Skin epidermis (tissue), 12 donors: Measurements from ENCODE around the gene GNB1L.

ENCODE experiments used
- H3K27ac ChIP-seq, 21 experiments: fragments of 200-600 bp; sonication (generic) in 11 of 21; one replicate each; pipeline ENCODE4 v1.5.0; 2020; ENCODE audit warnings: mild to moderate bottlenecking in 3 of 21, inconsistent platforms in 2 of 21, moderate library complexity in 2 of 21
- H3K4me3 ChIP-seq, 7 experiments: fragments of 200-600 bp; sonication (generic) in 2 of 7; one replicate each; pipeline ENCODE4 v1.5.0; 2020; ENCODE audit warnings: inconsistent platforms in 2 of 7, mild to moderate bottlenecking in 2 of 7, moderate library complexity in 1 of 7

Gene GNB1L

DNA sequence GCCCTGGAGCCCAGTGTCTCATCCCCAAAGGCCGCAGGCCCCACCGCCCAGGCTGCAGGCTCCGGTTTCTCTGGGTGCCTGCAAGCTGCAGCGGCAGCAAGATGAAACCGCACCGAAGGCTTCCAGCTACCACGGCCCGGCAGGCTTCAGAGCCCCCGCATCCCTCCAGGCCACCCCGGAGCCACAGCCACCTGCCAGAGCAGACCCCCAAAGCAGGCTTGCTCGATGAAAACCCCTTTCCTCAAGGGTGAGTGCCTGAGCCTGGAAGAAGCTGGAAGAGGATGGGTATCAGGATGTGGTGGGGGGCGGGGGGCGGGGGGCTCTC, 24.5 kb upstream of the GNB1L start:
- Histone ChIP-seq H3K27ac (peak overlapping the region in 3 of 21 experiments; percentile 28 to 62 (median 33)), H3K4me3 (no peak overlapping the region)

DNA sequence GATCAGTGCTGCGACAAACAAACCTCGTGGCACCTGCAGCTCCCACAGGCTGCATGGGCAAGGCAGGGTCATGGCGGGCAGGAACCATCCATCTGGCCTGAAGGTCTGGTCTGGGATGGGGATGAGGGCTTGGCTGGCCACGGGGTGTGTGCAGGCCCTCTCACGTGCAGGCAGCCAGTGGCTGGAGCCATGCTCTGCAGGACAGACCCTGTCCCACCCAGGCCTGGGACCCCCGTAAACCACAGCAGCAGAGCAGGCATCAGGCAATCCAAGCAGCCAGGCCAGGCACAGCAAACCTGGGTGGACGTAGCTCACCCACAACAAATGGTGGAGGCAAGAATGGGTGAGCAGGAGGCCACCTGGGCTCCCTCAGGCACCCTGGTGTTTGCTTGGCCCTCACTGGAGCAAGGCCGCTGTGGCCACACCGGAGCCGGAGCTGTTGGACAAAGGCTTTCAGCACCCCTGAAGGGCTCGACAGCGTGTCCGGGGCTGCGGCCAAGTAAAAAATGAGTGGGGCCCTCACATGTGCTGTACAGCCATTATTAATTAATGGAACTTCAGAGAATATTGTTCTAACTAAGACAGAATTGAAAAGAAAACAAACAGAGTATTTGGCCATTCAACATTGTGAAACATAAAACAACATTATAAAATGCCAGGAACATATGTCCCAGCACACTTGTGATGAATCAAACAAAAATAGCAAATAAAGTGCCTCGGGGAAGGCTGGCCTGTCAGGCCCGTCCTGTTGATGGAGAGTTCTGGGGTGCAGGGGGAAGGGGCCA, 24.0 kb upstream of the GNB1L start:
- peak overlapping the region in 2 of 21 experiments; percentile 33 to 62 for H3K27ac ChIP-seq
- no peak overlapping the region for H3K4me3 ChIP-seq

DNA sequence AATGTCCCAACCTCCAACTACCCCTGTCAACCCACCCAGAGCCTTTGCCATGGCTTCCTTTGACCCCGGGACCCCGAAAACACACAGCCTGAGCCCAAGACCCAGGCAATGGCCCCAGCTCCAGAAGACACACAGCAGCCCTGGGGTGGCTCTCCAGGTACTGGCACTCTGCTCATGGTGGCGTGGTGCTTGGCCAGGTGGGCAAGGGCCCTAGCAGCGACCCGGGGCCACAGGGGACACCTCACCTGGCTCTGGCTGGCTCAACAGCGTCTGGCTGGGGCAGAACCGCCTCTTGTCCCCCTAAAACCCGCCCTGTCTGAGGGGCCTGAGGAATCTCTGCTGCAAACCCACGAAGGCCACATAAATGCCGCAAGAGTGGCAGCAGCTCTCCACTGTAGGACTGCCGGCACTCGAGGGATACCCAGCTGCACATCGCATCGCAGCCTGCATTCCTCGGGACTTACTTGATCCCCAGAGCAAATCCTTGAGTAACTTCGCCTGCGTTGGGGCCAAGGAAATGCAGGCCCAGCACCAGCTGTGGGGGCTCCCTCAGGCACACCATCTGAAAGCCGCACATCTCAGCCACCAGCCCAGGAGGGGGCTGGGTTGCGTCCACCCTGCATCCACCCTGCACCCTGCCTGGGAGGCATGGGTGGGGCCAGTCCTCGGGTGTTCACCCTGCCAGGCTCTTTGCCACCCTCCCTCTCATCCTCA, 23.1 kb upstream of the GNB1L start:
- Histone ChIP-seq H3K27ac (peak overlapping the region in 1 of 21 experiments; percentile 10), H3K4me3 (no peak overlapping the region)

DNA sequence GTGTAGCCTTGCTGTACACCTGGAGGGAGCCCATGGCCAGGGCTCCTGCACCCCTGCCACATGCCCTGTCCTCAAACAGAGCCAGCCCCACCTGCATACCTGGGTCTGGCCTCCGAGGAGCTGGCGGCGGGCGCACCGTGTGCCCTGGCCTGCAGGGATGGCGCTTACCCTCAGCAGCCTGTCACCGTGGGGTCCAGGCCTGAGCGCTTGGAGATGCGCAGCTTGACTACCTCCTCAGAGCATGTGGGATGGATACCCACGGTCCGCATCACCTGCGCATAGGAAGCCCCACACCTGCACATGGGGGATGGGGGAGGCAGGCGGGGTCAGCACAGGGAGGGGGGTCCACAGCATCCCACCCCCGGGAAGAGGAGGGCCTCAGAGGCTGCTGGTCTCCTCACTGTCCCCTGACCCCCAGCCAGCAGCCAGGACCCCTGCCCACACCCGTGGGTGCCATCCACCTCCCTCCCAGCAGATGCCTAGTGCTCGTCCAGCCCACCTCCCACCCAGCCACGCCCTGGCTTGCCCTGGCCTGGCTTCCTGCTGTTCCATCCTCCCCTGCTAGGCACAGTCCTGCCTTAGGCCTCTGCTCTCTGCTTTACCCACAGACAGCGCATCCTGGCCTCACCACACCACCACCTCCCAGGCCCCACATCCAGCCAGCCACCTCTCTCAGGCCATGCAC, 22.4 kb upstream of the GNB1L start:
- H3K4me3 ChIP-seq: no peak overlapping the region
- H3K27ac ChIP-seq: no peak overlapping the region

DNA sequence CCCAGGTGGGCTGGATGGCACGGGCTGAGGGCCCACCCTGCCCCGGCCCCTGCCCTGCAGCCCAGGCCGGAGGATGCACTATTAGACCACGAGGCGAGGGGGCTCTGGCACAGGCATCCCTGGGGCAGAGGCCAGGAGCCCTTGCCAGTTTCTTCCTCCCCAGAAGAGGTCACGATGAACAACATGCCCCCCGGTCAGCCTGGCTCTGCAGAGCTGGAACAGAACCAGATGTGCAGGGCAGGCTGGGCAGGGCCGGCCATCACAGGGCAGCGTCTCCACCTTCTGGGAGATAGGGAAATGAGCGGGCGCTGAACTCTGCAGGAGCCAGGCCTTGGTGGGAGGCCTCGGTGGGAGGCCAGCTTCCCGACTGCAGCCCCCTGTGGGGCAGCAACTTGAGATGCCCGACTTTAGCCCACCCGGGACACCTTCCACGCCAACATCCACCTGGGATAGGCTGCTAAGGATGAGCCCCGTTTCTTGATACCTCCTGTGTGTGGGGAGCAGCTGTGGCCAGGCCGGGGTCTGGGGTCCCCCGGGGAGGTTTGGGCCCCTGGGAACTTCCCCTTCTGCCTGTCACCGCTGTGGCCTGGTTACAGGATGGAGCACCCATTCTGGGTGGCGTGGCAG, 21.8 kb upstream of the GNB1L start:
- no peak overlapping the region for H3K27ac ChIP-seq
- no peak overlapping the region for H3K4me3 ChIP-seq

DNA sequence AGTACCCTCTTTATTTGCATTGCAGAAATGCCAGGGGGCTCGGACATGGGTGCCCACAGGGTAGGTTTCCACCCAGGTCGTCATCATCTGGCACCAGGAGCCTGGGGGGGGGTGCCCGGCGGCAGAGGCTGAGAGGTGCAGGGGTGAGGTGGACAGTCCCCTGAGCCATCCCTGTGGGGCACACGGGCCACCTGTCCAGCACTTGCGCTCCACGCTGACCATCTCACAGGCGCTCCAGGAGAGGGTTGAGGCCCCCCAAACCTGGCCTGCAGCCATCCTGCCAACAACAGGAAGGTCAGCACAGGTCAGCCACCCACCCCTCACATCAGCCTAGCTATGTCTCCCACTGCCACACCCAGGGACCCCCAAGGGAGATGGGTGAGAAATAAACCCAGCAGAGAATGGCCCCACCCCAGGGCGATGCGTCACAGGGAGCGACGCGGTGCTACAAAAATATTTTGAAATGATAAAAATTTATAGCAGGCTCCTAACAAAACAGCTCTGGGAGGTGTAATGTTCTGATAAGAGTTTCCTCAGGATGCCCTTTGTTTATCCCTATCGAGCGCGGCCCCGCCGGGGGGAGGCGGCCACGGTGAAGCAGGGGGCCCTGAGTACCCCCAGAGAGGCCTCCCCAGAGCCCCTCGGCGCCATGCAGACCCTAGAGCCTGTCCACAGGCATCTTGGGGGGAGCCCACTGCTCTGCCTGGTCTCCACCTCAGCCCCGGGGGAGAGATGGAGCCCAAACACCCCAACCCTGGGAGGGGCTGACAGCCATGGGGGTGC, 21.0 kb upstream of the GNB1L start:
- Histone ChIP-seq H3K4me3 (no peak overlapping the region), H3K27ac (peak overlapping the region in 9 of 21 experiments; percentile 25 to 78 (median 61))

DNA sequence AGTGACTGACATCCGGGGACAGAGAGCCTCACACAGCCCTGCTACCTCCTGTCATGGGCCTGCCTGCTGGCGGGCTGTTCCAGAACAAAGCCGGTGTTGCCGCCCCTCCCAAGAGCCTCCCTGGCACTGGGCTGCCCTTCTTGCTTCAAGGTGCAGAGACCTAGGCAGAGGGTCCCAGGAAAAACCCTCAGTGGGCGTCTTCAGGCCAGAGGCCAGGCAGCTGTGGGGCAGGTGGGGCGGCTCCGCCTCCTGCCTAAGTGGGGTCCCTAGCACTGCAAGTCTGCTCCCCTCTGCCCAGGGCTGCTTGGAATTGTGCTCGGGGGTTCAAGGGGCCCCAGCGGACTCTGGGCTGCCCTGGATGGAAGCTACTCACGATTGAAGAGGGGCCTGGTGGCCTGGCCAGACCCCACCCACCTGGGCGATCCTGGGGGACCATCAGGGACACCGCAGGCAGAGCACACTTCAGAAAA, 20.4 kb upstream of the GNB1L start:
- Histone ChIP-seq H3K4me3 (no peak overlapping the region), H3K27ac (peak overlapping the region in 16 of 21 experiments; percentile 25 to 78 (median 60))

DNA sequence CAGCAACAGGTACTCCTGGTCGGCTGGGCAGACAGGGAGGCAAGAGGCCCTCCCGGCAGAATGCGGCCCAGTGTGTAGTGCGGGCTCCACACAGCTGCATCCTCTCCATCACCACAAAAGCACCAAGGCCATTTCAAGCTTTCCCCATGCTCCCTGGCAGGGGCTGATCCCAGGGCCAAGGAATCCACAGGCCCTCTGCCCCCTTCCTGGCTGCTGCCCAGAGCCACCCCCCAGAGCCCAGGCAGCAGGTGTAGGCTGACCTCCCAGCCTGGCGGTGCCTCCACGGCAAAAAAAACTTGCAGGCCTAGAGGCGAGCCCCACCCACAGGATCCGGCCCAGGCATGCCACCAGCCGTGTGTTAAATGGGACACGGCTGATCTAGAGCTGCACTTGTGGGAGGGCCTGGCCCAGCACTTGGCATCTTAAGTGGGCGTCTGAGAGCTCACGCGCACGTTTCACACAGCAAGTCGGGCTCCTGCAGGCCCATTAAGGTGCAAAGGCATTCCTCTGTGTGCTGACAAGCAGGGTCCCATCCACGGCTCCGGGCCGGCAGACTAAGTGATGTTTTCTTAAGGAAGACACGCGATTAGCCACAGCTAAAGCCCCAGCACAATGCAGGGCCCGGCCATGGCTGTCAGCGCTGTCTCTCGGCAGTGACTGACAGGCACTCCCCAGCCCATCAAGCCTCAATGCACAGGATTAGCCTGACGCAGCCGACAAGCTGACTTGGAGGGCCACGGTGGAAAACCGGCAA, 19.8 kb upstream of the GNB1L start:
- Histone ChIP-seq H3K27ac (peak overlapping the region in 16 of 21 experiments; percentile 25 to 78 (median 60)), H3K4me3 (no peak overlapping the region)

DNA sequence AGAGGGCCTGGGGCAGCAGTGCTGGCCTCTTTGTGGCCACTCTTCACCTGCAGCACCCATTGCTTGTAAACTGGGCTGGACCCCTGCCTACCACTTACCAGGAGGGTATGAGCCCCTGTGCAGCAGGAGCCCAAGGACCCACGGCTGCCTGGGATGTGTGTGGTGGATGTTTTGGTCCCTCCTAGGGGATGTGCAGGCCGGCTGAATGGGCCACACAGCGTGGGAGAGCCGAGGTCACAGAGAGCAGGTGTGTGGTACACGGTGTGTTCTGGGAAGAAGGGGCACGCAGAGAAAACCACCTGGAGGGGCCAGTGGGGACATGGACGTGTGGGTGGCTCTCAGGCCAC, 19.3 kb upstream of the GNB1L start:
- peak overlapping the region in 13 of 21 experiments; percentile 34 to 78 (median 61) for H3K27ac ChIP-seq
- H3K4me3 ChIP-seq: no peak overlapping the region

DNA sequence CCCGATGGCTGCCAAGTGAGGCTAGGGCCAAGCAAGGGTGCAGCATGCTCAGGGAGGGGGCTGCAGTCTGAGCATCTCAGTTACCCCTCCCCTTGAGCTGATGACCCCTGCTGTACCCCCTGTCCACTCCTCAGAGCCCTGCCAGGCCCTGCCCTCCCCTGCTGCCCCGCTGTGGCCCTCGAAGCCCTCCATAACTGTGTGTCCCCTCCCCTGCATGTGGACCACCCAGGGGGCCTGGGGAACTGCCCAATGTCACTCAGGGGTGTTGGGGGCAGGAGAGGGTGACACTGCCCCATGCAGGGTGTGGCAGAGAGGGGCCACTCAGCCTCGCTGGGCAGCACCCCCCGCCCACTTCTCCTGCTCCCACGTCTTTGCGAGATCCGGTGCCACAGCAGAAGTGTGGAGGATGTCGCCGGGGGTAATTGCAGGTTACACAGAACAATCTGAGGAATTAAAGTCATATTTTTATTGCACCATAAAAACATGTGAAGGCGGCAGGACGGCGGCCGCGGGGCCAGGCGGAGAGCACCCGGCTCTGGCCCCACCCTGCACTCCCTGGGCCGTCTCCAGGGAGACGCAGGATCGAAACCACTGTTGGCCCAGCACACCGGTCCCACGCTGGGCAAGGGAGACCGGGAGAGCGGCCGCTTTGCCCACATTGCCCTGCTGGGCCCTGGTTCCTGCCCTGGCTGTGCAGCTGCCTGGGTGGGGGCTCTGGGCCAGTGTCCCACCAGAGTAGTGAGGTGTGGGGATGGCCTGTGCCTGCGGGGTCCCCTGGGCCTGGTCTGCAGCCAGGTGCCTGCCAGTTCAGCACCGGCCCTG, 18.7 kb upstream of the GNB1L start:
- Histone ChIP-seq H3K4me3 (no peak overlapping the region), H3K27ac (peak overlapping the region in 4 of 21 experiments; percentile 34 to 73 (median 56))

DNA sequence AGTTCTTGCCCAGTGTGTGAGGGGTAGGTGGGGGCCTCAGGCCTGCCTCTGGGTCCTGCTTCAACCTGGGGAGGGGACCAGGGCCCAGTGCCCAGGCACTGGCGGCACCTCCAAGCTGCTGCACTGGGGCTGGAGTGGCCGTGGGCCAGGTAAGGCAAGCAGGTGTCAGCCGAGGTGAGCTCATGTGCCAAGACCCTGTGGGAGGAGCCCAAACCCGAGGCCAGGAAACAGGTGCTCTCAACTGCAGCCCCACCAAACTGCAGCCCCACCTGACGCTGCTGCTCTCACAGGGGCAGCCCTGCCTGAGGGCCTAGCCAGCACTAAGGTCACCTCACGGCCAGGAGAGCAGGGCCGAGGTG, 18.1 kb upstream of the GNB1L start:
- H3K27ac ChIP-seq: no peak overlapping the region
- H3K4me3 ChIP-seq: no peak overlapping the region

DNA sequence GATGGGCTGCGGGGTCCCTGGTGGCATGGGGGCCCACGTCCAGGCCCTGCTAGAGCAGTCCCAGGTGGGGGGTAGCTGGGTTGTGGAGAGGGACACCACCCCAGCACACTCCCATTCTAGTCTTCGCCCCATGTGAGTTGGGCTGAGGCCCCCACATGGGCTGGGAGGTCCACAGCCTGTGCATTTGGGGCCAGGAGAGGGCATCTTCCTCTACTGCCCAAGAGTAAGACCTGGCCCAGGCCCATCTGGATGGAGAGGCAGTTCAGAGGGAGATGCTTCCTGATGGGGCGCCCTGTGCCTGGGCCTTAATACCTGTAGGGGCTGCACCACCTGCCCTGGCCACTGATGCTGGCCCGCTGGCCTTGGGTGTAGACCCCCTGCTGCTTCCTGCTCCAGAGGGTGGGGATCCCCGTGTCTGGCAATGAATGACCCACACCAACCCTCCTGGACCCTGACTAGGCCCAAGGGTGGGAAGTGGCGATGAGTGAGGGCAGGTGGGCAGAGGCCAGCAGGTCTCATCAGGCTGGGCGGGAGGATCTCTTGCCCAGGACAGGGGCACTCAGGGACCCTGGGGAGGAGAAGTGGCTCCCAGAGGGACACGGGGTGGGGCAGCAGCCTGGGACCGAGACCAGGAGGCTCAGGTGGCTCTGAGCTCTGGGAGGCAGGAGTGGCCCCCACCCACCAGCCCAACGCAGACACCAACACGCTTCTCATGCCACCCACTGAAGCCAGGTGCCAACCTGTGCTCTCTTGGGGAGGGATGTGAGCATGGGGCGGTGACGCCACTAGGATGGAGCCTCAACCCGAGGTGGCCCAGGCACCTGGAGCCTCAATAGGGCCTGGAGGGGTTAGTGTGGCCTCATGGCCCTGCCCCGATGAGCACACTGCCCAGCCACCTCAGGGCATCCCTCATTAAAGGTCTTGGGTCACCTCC, 17.4 kb upstream of the GNB1L start:
- Histone ChIP-seq H3K4me3 (no peak overlapping the region), H3K27ac (no peak overlapping the region)

DNA sequence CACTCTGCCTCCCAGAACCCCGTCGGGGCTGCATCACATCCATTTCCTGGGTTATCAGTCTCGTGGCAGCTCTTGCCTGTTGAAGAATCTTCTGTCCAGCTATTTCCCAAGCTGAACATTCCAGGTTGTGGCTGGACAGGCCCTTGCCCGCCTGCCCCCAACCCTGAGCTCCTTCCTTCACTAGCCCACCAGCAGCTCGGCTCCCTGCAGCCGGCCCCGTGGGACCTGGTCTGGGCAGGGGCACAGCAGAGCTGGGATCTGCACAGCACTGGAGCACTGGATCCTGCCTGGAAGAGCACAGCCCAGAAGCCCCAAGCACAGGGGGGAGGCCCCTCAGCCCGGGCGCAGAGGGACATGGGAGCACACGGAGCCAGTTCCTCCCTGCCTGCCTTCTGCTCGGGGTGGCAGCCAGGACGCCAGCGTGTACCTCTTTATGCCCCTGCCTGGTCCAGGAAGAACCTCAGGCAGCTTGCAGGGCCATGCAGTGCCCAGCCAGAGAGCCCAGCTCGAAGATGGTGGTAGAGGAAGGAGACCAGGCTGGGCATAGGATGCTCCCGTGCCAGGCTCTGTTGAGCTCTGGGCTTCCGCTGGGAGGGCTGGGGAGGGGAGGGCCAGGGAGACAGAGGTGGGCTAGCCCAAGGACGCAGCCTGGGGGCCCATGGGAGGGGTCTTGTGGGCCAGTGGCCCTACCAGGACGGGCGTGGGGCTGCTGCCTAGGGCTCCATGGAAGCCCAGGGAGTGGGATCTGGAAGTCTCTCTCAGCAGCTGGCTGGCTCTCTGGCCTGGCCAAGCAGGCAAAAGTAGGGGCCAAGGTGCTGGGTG, 16.6 kb upstream of the GNB1L start:
- H3K27ac ChIP-seq: no peak overlapping the region

DNA sequence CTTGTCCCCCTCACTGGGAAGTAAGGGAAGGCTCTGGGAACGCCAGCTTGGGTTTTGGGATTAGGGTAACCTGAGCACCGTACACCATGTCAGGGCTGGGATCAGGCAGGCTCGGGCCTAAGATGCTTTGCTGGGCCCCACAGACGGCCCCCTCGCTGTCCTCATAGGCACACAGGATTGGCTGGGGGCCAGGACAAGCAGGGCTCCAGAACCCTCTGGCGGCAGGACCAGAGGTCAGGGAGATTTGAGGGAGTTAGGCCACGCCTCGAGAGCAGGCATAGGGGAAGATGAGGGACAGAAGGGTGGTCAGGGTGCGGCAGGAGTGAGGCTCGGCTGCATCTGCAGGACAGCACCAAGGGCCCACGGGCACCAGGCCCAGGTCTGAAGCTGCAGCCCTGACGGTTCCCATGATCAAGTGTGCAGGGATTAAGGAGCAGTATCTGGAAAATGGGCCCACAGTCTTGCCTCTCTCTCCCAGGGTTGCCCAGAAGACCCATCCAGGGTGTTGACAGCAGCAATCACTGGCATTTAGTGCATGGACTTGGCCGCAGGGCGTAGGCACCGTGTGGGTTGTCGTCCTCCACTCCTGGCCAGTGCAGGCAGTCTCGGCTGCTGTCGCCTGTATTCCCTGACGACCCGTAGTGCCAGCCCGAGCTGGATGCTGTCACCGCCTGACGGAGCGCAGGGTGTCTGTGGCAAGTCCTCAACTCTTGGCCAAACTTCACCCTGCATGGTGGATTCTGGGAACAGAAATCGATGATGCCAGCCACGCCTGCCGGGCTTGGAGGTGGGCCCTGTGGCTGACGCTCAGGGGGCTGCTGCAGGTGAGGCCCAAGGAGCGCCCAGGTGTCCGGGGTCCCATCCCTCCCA, 15.7 kb upstream of the GNB1L start:
- Histone ChIP-seq H3K4me3 (no peak overlapping the region), H3K27ac (no peak overlapping the region)

More for the DNA sequence above, 16.6 kb upstream of the GNB1L start:
- no peak overlapping the region for H3K4me3 ChIP-seq

DNA sequence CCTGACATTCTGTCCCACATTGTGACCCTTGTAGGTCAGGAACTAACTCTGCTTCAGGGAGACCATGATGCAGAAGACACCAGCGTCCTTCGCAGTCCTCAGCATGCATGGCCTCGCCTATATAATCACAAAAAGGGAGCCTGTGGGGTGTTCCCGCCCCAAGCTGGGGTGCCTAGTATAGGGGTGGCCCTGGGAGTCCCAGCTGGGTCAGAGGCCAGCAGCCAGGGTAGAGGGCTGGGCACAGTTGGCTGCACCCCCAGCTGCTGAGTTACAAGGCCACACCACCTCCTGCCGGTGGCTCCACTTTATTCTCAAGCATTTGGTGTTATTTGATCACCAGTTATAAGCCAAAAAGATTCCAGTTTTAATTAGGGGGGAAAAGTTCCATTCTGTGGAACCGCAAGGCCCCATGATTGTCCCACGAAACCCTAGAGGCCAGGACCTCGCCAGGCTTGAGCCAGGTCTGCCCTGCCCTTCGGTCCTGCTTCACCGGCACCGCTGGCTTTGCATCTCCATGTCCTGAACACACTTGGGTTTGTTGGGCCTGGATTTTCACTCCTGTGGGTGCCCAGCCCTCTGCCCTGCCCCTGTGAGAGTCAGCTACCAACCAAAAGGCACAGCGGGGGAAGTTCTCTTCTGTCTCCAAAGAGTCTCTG, 15.0 kb upstream of the GNB1L start:
- H3K4me3 ChIP-seq: no peak overlapping the region

More for the DNA sequence above, 15.0 kb upstream of the GNB1L start:
- H3K27ac ChIP-seq: peak overlapping the region in 2 of 21 experiments; percentile 14 to 16
